DMS53 treated with DMSO at 0.1 percent for 48 hours (cell line): ENCODE data around the gene TTC34.
"Not testable (repeated sequence)": the region's sequence is repeated elsewhere in the genome, so short reads cannot be mapped to it uniquely, and the experiment has no call there.

Experiments used
- DNase-seq: peaks from one replicate; lab custom pipeline; 2025; ENCODE audit not compliant: unreplicated experiment; lab: John Stamatoyannopoulos, UW

The TTC34 gene

DNA sequence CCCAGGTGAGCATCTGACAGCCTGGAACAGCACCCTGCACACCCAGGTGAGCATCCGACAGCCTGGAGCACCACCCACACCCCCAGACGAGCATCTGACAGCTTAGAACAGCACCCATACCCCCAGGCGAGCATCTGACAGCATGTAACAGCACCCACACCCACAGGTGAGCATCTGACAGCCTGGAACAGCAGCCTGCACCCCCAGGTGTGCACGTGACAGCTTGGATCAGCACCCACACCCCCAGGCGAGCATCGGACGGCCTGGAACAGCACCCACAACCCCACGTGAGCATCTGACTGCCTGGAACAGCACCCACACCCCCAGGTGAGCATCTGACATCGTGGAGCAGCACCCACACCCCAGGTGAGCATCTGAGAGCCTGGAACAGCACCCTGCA, 116.6 kb downstream of the TTC34 start:
- DNase-seq: not testable (repeated sequence)

DNA sequence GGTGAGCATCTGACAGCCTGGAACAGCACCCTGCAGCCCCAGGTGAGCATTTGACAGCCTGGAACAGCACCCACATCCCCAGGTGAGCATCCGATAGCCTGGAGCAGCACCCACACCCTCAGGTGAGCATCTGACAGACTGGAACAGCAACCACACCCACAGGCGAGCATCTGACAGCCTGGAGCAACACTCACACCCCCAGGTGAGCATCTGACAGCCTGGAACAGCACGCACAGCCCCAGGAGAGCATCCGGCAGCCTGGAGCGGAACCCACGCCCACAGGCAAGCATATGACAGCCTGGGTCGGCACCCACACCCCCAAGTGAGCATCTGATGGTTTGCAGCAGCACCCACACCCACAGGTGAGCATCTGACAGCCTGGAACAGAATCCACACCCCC, 117.5 kb downstream of the TTC34 start:
- DNase-seq: not testable (repeated sequence)

DNA sequence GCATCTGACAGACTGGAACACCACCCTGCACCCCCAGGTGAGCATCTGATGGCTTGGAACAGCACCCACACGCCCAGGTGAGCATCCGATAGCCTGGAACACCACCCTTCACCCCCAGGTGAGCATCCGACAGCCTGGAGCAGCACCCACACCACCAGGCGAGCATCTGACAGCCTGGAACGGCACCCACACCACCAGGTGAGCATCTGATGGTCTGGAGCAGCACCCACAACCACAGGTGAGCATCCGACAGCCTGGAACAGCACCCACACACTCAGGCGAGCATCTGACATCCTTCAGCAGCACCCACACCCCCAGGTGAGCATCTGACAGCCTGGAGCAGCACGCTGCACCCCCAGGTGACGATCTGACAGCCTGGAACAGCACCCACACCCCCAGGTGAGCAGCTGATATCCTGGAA, 118.2 kb downstream of the TTC34 start:
- not testable (repeated sequence) for DNase-seq

GRCh38 chr1:2682879-2683278, 118.6 kb downstream of the TTC34 start:
- DNase-seq: not testable (repeated sequence)

DNA sequence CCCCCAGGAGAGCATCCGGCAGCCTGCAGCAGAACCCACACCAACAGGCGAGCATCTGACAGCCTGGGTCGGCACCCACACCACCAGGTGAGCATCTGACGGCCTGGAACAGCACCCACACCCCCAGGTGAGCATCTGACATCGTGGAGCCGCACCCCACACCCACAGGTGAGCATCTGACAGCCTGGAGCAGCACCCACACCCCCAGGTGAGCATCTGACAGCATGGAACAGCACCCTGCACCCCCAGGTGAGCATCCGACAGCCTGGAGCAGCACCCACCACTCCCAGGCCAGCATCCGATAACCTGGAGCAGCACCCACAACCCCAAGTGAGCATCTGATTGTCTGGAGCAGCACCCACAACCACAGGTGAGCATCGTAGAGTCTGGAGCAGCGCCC, 124.8 kb downstream of the TTC34 start:
- DNase-seq: not testable (repeated sequence)

DNA sequence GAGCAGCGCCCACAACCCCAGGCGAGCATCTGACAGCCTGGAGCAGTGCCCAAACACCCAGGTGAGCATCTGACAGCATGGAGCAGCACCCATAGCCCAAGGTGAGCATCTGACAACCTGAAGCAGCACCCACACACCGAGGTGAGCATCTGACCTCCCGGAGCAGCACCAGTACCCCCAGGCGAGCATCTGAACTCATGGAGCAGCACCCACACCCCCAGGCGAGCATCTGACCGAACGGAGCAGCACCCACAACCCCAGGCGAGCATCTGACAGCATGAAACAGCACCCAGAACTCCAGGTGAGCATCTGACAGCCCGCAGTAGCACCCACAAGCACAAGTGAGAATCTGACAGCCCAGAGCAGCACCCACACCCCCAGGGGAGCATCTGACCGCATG, 129.8 kb downstream of the TTC34 start:
- not testable (repeated sequence) for DNase-seq

GRCh38 chr1:2659806-2660205, 141.7 kb downstream of the TTC34 start:
- not testable (repeated sequence) for DNase-seq

DNA sequence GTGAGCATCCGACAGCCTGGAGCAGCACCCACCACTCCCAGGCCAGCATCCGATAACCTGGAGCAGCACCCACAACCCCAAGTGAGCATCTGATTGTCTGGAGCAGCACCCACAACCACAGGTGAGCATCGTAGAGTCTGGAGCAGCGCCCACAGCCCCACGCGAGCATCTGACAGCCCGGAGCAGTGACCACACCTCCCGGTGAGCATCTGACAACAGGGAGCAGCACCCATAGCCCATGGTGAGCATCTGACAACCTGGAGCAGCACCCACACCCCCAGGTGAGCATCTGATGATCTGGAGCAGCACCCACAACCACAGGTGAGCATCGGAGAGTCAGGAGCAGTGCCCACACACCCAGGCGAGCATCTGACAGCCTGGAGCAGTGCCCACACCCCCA, 143.6 kb downstream of the TTC34 start:
- not testable (repeated sequence) for DNase-seq

- DNase-seq: not testable (repeated sequence)
Measured at GRCh38 chr1:2657124-2657523, 144.4 kb downstream of the TTC34 start.

DNA sequence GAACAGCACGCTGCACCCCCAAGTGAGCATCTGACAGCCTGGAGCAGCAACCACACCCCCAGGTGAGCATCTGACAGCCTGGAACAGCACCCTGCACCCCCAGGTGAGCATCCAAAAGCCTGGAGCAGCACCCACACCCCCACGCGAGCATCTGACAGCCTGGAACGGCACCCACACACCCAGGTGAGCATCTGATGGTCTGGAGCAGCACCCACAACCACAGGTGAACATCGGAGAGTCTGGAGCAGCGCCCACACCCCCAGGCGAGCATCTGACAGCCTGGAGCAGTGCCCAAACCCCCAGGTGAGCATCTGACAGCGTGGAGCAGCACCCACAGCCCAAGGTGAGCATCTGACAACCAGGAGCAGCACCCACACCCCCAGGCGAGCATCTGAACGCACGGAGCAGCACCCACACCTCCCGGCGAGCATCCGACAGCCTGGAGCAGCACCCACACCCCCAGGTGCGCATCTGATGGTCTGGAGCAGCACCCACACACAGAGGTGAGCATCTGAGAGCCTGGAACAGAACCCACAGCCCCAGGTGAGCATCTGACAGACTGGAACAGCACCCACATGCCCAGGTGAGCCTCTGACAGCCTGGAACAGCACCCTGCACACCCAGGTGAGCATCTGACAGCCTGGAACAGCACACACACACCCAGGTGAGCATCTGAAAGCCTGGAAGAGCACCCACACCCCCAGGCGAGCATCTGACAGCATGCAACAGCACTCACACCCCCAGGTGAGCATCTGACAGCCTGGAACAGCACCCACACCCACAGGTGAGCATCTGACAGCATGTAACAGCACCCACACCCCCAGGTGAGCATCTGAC, 145.7 kb downstream of the TTC34 start:
- not testable (repeated sequence) for DNase-seq

DNA sequence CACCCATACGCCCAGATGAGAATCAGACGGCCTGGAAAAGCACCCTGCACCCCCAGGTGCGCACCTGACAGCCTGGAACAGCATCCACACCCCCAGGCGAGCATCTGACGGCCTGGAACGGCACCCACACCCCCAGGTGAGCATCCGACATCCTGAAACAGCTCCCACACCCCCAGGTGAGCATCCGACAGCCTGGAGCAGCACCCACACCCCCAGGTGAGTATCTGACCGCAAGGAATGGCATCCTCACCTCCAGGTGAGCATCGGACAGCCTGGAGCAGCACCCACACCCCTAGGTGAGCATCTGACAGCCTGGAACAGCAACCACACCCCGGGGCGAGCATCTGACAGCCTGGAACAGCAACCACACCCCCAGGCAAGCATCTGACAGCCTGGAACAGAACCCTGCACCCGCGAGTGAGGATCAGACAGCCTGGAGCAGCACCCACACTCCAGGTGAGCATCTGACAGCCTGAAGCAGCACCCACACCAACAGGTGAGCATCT, 147.0 kb downstream of the TTC34 start:
- DNase-seq: not testable (repeated sequence)

DNA sequence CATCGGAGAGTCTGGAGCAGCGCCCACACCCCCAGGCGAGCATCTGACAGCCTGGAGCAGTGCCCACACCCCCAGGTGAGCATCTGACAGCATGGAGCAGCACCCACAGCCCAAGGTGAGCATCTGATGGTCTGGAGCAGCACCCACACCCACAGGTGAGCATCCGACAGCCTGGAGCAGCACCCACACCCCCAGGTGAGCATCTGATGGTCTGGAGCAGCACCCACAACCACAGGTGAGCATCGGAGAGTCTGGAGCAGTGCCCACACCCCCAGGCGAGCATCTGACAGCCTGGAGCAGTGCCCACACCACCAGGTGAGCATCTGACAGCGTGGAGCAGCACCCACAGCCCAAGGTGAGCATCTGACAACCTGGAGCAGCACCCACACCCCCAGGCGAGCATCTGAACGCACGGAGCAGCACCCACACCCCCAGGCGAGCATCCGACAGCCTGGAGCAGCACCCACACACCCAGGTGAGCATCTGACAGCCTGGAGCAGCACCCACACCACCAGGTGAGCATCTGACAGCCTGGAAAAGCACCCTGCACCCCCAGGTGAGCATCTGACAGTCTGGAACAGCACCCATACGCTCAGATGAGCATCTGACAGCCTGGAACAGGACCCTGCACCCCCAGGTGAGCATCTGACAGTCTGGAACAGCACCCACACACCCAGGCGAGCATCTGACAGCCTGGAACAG, 147.6 kb downstream of the TTC34 start:
- not testable (repeated sequence) for DNase-seq

GRCh38 chr1:2652926-2653571, 148.4 kb downstream of the TTC34 start:
- DNase-seq: not testable (repeated sequence)

GRCh38 chr1:2652152-2652925, 149.2 kb downstream of the TTC34 start:
- not testable (repeated sequence) for DNase-seq

- DNase-seq: no peak
Measured at GRCh38 chr1:2650967-2651645, 150.4 kb downstream of the TTC34 start.

- no peak for DNase-seq
Measured at GRCh38 chr1:2646837-2647236, 154.7 kb downstream of the TTC34 start.

DNA sequence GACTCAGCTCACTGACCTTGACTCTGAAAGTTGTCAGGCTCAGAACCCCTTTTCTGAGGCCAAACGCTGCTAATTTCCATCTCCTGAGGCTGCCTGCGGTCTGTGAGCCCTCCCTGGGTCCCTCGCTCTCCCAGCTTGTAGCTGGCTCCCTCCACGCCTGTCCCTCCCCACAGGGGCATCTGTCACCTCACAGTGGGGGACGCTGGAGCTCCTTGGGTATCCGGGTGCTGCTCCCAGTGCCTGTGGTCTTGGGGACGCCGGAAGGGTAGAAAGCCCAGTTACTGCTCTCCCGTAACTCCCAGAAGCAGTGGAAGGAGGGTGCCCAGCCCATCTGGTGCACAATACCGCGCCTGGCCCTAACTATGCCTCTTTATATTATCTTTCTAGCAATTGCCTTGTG, 155.7 kb downstream of the TTC34 start:
- DNase-seq: no peak

DNA sequence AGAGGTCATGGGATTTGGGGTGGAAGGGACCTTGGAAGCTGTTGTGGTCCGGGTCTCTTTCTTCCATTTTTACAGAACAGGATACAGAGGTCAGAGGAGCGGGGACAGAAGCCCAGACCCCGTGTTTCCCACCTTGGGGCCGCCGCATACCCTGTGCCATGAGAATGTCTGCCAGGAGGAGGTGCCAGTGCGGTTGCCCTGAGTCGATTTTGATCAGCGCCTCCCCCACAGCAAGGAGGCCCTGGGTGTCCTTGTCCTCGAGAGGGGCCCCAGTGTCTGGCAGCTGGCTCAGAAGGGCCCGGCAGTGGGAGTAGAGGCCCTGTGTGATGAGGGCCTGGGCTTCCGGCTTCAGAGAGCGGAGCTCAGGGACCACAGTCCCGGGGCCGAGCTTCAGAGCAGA, 156.3 kb downstream of the TTC34 start:
- DNase-seq: no peak

GRCh38 chr1:2644591-2645101, 156.8 kb downstream of the TTC34 start:
- DNase-seq: no peak

DNA sequence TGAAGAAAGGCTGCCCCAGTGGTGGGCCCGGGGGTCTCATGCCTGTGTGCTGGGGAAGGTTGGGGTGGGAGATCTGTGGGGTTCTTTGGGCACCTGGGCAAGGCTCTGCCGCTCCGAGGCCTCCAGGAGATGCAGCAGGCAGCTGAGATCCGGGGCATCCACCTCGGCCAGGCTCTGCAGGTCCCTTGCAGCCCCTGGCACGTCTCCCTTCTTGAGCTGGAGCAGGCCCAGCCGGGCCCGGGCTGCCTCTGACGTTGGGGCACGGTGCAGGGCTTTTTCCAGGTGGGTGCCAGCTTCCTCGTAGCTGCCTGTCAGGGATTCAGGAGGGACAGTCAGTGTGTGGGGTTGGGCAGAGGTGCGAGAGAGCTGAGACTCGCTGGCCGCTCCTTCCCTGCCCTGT, 157.3 kb downstream of the TTC34 start:
- no peak for DNase-seq
